SU-DHL-6 (cell line): ENCODE results near the gene CXCL10.

ENCODE experiments used
- H2AFZ ChIP-seq: fragments of 200-600 bp; sonication (generic); 2 replicates; pipeline ENCODE4 v1.6.1; 2014; ENCODE audit warnings: low read depth, mild to moderate bottlenecking, moderate library complexity, mixed read lengths, antibody characterized with exemption, low read length; ENCODE audit not compliant: severe bottlenecking
- H3F3A ChIP-seq: fragments of 200-600 bp; shearing (Covaris generic); 2 replicates; pipeline ENCODE4 v1.6.0; 2016; ENCODE audit warnings: antibody characterized with exemption, mild to moderate bottlenecking; ENCODE audit not compliant: insufficient read depth
- H3K27ac ChIP-seq: fragments of 200-600 bp; sonication (generic); 2 replicates; pipeline ENCODE4 v1.5.1; 2016; ENCODE audit warnings: low read depth, mild to moderate bottlenecking, low read length, moderate library complexity, mixed read lengths
- H3K27me3 ChIP-seq: fragments of 200-600 bp; sonication (generic), shearing (Covaris generic); 2 replicates; pipeline ENCODE4 v1.6.0; 2014; ENCODE audit warnings: mild to moderate bottlenecking, low read length
- H3K36me3 ChIP-seq: fragments of 200-600 bp; sonication (generic); 2 replicates; pipeline ENCODE4 v1.6.1; 2014; ENCODE audit warnings: mild to moderate bottlenecking, low read length, mixed read lengths
- H3K4me2 ChIP-seq: fragments of 300-600, 200-600 bp; shearing (Covaris generic), sonication (generic); 2 replicates; pipeline ENCODE4 v1.6.0; 2014; ENCODE audit warnings: low read length, low read depth, mild to moderate bottlenecking; ENCODE audit not compliant: poor library complexity, severe bottlenecking
- H3K4me3 ChIP-seq: fragments of 200-600 bp; sonication (generic); 2 replicates; pipeline ENCODE4 v1.5.1; 2014; ENCODE audit warnings: antibody characterized with exemption, low read length, mild to moderate bottlenecking, mixed read lengths; ENCODE audit not compliant: insufficient read depth, poor library complexity, severe bottlenecking
- H3K79me2 ChIP-seq: fragments of 200-600 bp; sonication (generic); 2 replicates; pipeline ENCODE4 v1.6.1; 2014; ENCODE audit warnings: mild to moderate bottlenecking, low read length, moderate library complexity; ENCODE audit not compliant: insufficient read depth
- H3K9ac ChIP-seq: fragments of 200-600 bp; sonication (generic); 2 replicates; pipeline ENCODE4 v1.7.0; 2014; ENCODE audit warnings: mild to moderate bottlenecking, low read length
- H3K9me2 ChIP-seq: fragments of 200-600 bp; sonication (generic); replicated peaks from 2 replicates; pipeline ENCODE4 v1.6.1; 2014; ENCODE audit warnings: low read length; ENCODE audit not compliant: insufficient read depth
- H3K9me3 ChIP-seq: fragments of 200-600 bp; sonication (generic); 2 replicates; pipeline ENCODE4 v1.6.1; 2014; ENCODE audit warnings: low read length, mixed read lengths; ENCODE audit not compliant: insufficient read depth
- H4K20me1 ChIP-seq: fragments of 200-600 bp; sonication (generic); 2 replicates; pipeline ENCODE4 v1.6.1; 2014; ENCODE audit warnings: low read depth, mild to moderate bottlenecking, antibody characterized with exemption, low read length, moderate library complexity, mixed read lengths
- EZH2phosphoT487 ChIP-seq: fragments of 200-600 bp; sonication (generic), shearing (Covaris generic); conservative IDR thresholded peaks from 2 replicates; pipeline ENCODE4 v1.6.1; 2018; ENCODE audit warnings: mild to moderate bottlenecking, antibody characterized with exemption, low read length, moderate library complexity, mixed read lengths
- TF ChIP-seq, protein P1 (sequence below): fragments of 200-600 bp; sonication (generic); IDR thresholded peaks from one replicate; pipeline ENCODE4 v1.5.1; 2017; ENCODE audit warnings: antibody characterized with exemption, mild to moderate bottlenecking, low read length, moderate library complexity; ENCODE audit not compliant: insufficient read depth, poor library complexity, severe bottlenecking

CXCL10 gene

GRCh38 chr4:75995727-75996126 is 27.6 kb downstream of the CXCL10 start:
- H3K9ac ChIP-seq = no peak overlapping the region
- H3K4me3 ChIP-seq = no peak overlapping the region
- H2AFZ ChIP-seq = no peak overlapping the region
- no peaks in the 10 kb centered on the region for H3K27me3 ChIP-seq
- H3F3A ChIP-seq = no peaks in the 10 kb centered on the region
- H3K27ac ChIP-seq = no peak overlapping the region
- no peaks in the 10 kb centered on the region for H3K36me3 ChIP-seq
- no peaks in the 10 kb centered on the region for H4K20me1 ChIP-seq
- H3K79me2 ChIP-seq = peaks cover under 1% of the 10 kb centered on the region; the same call in 1 of the 2 replicates
- no peaks in the 10 kb centered on the region for H3K9me2 ChIP-seq
- no peak overlapping the region for H3K4me2 ChIP-seq
- no peak for TF ChIP-seq EZH2phosphoT487
- TF ChIP-seq, protein P1, sequence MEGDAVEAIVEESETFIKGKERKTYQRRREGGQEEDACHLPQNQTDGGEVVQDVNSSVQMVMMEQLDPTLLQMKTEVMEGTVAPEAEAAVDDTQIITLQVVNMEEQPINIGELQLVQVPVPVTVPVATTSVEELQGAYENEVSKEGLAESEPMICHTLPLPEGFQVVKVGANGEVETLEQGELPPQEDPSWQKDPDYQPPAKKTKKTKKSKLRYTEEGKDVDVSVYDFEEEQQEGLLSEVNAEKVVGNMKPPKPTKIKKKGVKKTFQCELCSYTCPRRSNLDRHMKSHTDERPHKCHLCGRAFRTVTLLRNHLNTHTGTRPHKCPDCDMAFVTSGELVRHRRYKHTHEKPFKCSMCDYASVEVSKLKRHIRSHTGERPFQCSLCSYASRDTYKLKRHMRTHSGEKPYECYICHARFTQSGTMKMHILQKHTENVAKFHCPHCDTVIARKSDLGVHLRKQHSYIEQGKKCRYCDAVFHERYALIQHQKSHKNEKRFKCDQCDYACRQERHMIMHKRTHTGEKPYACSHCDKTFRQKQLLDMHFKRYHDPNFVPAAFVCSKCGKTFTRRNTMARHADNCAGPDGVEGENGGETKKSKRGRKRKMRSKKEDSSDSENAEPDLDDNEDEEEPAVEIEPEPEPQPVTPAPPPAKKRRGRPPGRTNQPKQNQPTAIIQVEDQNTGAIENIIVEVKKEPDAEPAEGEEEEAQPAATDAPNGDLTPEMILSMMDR = no peak
- H3K9me3 ChIP-seq = no peaks in the 10 kb centered on the region

GRCh38 chr4:75992462-75992861 is 30.8 kb downstream of the CXCL10 start:
- TF ChIP-seq, protein P1 = no peak
- TF ChIP-seq EZH2phosphoT487 = no peak
- Histone ChIP-seq H3K36me3 (no peaks in the 10 kb centered on the region), H3K4me2 (no peak overlapping the region), H3K9ac (no peak overlapping the region), H3K4me3 (no peak overlapping the region), H4K20me1 (peaks cover 3% of the 10 kb centered on the region; the same call in 1 of the 2 replicates), H3K9me3 (no peaks in the 10 kb centered on the region), H3K79me2 (peaks cover 32% of the 10 kb centered on the region), H3K9me2 (no peaks in the 10 kb centered on the region), H3K27me3 (no peaks in the 10 kb centered on the region), H2AFZ (no peak overlapping the region), H3K27ac (no peak overlapping the region), H3F3A (no peaks in the 10 kb centered on the region)

- H4K20me1 ChIP-seq = peaks cover 3% of the 10 kb centered on the region; the same call in 1 of the 2 replicates
- H2AFZ ChIP-seq = peak overlapping the region; percentile 88
- TF ChIP-seq, protein P1 = no peak
- no peak for TF ChIP-seq EZH2phosphoT487
- H3K27ac ChIP-seq = no peak overlapping the region
- H3K4me2 ChIP-seq = peak overlapping the region; percentile 86
- H3K9ac ChIP-seq = peak overlapping the region; percentile 79
- peak overlapping the region; percentile 98 for H3K4me3 ChIP-seq
- no peaks in the 10 kb centered on the region for H3K36me3 ChIP-seq
- no peaks in the 10 kb centered on the region for H3K9me2 ChIP-seq
- no peaks in the 10 kb centered on the region for H3K9me3 ChIP-seq
- H3K27me3 ChIP-seq = no peaks in the 10 kb centered on the region
- no peaks in the 10 kb centered on the region for H3F3A ChIP-seq
- peaks cover 55% of the 10 kb centered on the region for H3K79me2 ChIP-seq
These were observed 33.3 kb downstream of the CXCL10 start for GRCh38 chr4:75989846-75990528.
